Hippocampal formation (tissue), 2 donors: ENCODE results near the gene ANKRD11.
"Not testable (repeated sequence)": the region's sequence is repeated elsewhere in the genome, so short reads cannot be mapped to it uniquely, and the experiment has no call there.

Experiments used
- DNase-seq, 2 donors: peaks; one replicate each; lab custom pipeline; 2025; lab: John Stamatoyannopoulos, UW

ANKRD11 gene

GRCh38 chr16:89450537-89450936 lies 39.8 kb downstream of the ANKRD11 start:
- no peak for DNase-seq

- no peak for DNase-seq
Observed at GRCh38 chr16:89449726-89450335, 40.5 kb downstream of the ANKRD11 start.

GRCh38 chr16:89448656-89449055 lies 41.7 kb downstream of the ANKRD11 start:
- no peak for DNase-seq

GRCh38 chr16:89446975-89447293 lies 43.4 kb downstream of the ANKRD11 start:
- DNase-seq, result no peak

- no peak for DNase-seq
Observed at GRCh38 chr16:89446136-89446974, 44.0 kb downstream of the ANKRD11 start.

- DNase-seq, result no peak
Observed at GRCh38 chr16:89445166-89445565, 45.2 kb downstream of the ANKRD11 start.

GRCh38 chr16:89444728-89445127 lies 45.6 kb downstream of the ANKRD11 start:
- no peak for DNase-seq

GRCh38 chr16:89444151-89444723 lies 46.1 kb downstream of the ANKRD11 start:
- no peak for DNase-seq

- DNase-seq, result no peak
Observed at GRCh38 chr16:89443727-89444084, 46.7 kb downstream of the ANKRD11 start.

GRCh38 chr16:89442990-89443726 lies 47.2 kb downstream of the ANKRD11 start:
- DNase-seq, result no peak

- DNase-seq, result no peak
Observed at GRCh38 chr16:89442588-89442987, 47.8 kb downstream of the ANKRD11 start.

- no peak for DNase-seq
Observed at GRCh38 chr16:89439659-89440058, 50.7 kb downstream of the ANKRD11 start.

- DNase-seq, result no peak
Observed at GRCh38 chr16:89437991-89438390, 52.4 kb downstream of the ANKRD11 start.

GRCh38 chr16:89437251-89437987 lies 52.9 kb downstream of the ANKRD11 start:
- DNase-seq, result no peak

GRCh38 chr16:89436366-89436765 lies 54.0 kb downstream of the ANKRD11 start:
- DNase-seq, result no peak

GRCh38 chr16:89435059-89435458 lies 55.3 kb downstream of the ANKRD11 start:
- DNase-seq, result not testable (repeated sequence)

GRCh38 chr16:89434490-89434889 lies 55.9 kb downstream of the ANKRD11 start:
- no peak for DNase-seq

- DNase-seq, result not testable (repeated sequence)
Observed at GRCh38 chr16:89433363-89433984, 56.9 kb downstream of the ANKRD11 start.

GRCh38 chr16:89431630-89432029 lies 58.7 kb downstream of the ANKRD11 start:
- no peak for DNase-seq

- no peak for DNase-seq
Observed at GRCh38 chr16:89431158-89431584, 59.2 kb downstream of the ANKRD11 start.

- no peak for DNase-seq
Observed at GRCh38 chr16:89430436-89431157, 59.8 kb downstream of the ANKRD11 start.
